MM.1S (cell line): ENCODE data around the gene RIC1.
"Not testable (repeated sequence)": the region's sequence is repeated elsewhere in the genome, so short reads cannot be mapped to it uniquely, and the experiment has no call there.

ENCODE experiments used
- DNase-seq: peaks from one replicate; pipeline ENCODE4 v3.0.0-alpha.2; 2015
- H2AFZ ChIP-seq: fragments of 300-600 bp; sonication (generic); 2 replicates; pipeline ENCODE4 v1.6.0; 2016; ENCODE audit warnings: antibody characterized with exemption, low read length
- H3F3A ChIP-seq: fragments of 300-600 bp; sonication (generic); 2 replicates; pipeline ENCODE4 v1.6.1; 2016; ENCODE audit warnings: mild to moderate bottlenecking, antibody characterized with exemption, low read length, moderate library complexity, mixed read lengths; ENCODE audit not compliant: insufficient read depth
- H3K27ac ChIP-seq: fragments of 300-600 bp; sonication (generic); 2 replicates; pipeline ENCODE4 v1.5.1; 2016; ENCODE audit warnings: mild to moderate bottlenecking, low read length
- H3K27me3 ChIP-seq: fragments of 300-600 bp; sonication (generic); replicated peaks from 2 replicates; pipeline ENCODE4 v1.6.0; 2016; ENCODE audit warnings: low read length; ENCODE audit not compliant: insufficient read depth
- H3K36me3 ChIP-seq: fragments of 300-600 bp; sonication (generic); replicated peaks from 2 replicates; pipeline ENCODE4 v1.6.1; 2016; ENCODE audit warnings: mild to moderate bottlenecking, low read length, mixed read lengths; ENCODE audit not compliant: insufficient read depth
- H3K4me1 ChIP-seq: fragments of 300-600 bp; sonication (generic); 2 replicates; pipeline ENCODE4 v1.6.1; 2016; ENCODE audit warnings: low read length, mixed read lengths
- H3K4me2 ChIP-seq: fragments of 300-600 bp; sonication (generic); 2 replicates; pipeline ENCODE4 v1.6.0; 2016; ENCODE audit warnings: low read depth, low read length
- H3K4me3 ChIP-seq: fragments of 300-600 bp; sonication (generic); 2 replicates; pipeline ENCODE4 v1.5.1; 2016; ENCODE audit warnings: low read length, mixed read lengths
- H3K79me2 ChIP-seq: fragments of 300-600 bp; sonication (generic); 2 replicates; pipeline ENCODE4 v1.6.1; 2016; ENCODE audit warnings: mixed run types, low read length, mixed read lengths
- H3K9ac ChIP-seq: fragments of 300-600 bp; sonication (generic); 2 replicates; pipeline ENCODE4 v1.6.1; 2016; ENCODE audit warnings: low read length, mixed read lengths
- H3K9me2 ChIP-seq: fragments of 300-600 bp; sonication (generic); replicated peaks from 2 replicates; pipeline ENCODE4 v1.6.1; 2016; ENCODE audit warnings: mild to moderate bottlenecking, low read length, mixed read lengths; ENCODE audit not compliant: insufficient read depth
- H3K9me3 ChIP-seq: fragments of 300-600 bp; sonication (generic); replicated peaks from 2 replicates; pipeline ENCODE4 v1.6.1; 2016; ENCODE audit warnings: mild to moderate bottlenecking, low read length, mixed read lengths; ENCODE audit not compliant: insufficient read depth
- H4K20me1 ChIP-seq: fragments of 300-600 bp; sonication (generic); 2 replicates; pipeline ENCODE4 v1.6.1; 2016; ENCODE audit warnings: mild to moderate bottlenecking, low read length, moderate library complexity, mixed read lengths; ENCODE audit not compliant: insufficient read depth
- EZH2 ChIP-seq: fragments of 300-600 bp; sonication (generic); optimal IDR thresholded peaks from 2 replicates; pipeline ENCODE3; 2017; ENCODE audit warnings: low read depth, mild to moderate bottlenecking, antibody characterized with exemption, low read length, mixed read lengths
- EZH2phosphoT487 ChIP-seq: fragments of 300-600 bp; sonication (generic); IDR thresholded peaks from 2 replicates; pipeline ENCODE4 v1.6.1; 2018; ENCODE audit warnings: antibody characterized with exemption, low read length
- TF ChIP-seq, protein P1 (sequence below): fragments of 300-600 bp; sonication (generic); IDR thresholded peaks from 2 replicates; pipeline ENCODE4 v1.5.1; 2016; ENCODE audit warnings: antibody characterized with exemption, low read length, mixed read lengths

RIC1 gene

GRCh38 chr9:5798581-5798980, 169.7 kb downstream of the RIC1 start:
- Histone ChIP-seq H3K27me3 (no peaks in the 10 kb centered on the region), H3K4me2 (no peak overlapping the region), H2AFZ (no peak overlapping the region), H3K9me3 (no peaks in the 10 kb centered on the region), H3F3A (no peaks in the 10 kb centered on the region; the same call in 1 of the 2 replicates), H3K4me1 (no peaks in the 10 kb centered on the region), H4K20me1 (no peaks in the 10 kb centered on the region), H3K36me3 (peaks cover 4% of the 10 kb centered on the region; the same call in 1 of the 2 replicates), H3K4me3 (no peak overlapping the region), H3K27ac (no peak overlapping the region), H3K79me2 (0 out of 2 replicates have a peak, but pooled peaks cover under 1% of the 10 kb centered on the region), H3K9ac (no peak overlapping the region), H3K9me2 (no peaks in the 10 kb centered on the region)
- TF ChIP-seq EZH2phosphoT487 (no peak), EZH2 (no peak)
- TF ChIP-seq, protein P1, sequence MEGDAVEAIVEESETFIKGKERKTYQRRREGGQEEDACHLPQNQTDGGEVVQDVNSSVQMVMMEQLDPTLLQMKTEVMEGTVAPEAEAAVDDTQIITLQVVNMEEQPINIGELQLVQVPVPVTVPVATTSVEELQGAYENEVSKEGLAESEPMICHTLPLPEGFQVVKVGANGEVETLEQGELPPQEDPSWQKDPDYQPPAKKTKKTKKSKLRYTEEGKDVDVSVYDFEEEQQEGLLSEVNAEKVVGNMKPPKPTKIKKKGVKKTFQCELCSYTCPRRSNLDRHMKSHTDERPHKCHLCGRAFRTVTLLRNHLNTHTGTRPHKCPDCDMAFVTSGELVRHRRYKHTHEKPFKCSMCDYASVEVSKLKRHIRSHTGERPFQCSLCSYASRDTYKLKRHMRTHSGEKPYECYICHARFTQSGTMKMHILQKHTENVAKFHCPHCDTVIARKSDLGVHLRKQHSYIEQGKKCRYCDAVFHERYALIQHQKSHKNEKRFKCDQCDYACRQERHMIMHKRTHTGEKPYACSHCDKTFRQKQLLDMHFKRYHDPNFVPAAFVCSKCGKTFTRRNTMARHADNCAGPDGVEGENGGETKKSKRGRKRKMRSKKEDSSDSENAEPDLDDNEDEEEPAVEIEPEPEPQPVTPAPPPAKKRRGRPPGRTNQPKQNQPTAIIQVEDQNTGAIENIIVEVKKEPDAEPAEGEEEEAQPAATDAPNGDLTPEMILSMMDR, result no peak
- no peak for DNase-seq

DNA sequence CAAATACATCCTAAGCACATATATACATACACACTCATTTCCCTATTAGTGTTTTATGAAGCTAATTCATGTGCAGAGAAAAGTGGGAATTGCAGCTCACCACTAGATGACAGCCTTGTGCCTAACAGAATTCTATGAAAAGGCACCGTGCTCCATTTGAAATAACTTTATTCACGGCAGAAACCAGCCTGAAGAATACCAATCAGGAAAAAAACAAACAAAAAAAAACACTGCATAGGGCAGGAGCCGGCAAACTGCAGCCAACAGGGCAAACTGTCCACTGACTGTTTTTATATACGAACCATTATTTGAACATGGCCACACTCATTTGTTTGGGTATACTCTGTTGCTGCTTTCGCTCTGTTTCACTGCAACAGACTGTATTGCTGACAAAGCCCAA, 170.4 kb downstream of the RIC1 start:
- peaks cover 4% of the 10 kb centered on the region; the same call in 1 of the 2 replicates for H3K36me3 ChIP-seq
- H3K27me3 ChIP-seq, result no peaks in the 10 kb centered on the region
- H3K79me2 ChIP-seq, result no peaks in the 10 kb centered on the region
- no peak overlapping the region for H2AFZ ChIP-seq
- H3K4me1 ChIP-seq, result no peaks in the 10 kb centered on the region
- H3F3A ChIP-seq, result no peaks in the 10 kb centered on the region; the same call in 1 of the 2 replicates
- no peaks in the 10 kb centered on the region for H4K20me1 ChIP-seq
- H3K9me2 ChIP-seq, result no peaks in the 10 kb centered on the region
- H3K4me2 ChIP-seq, result no peak overlapping the region
- no peak overlapping the region for H3K27ac ChIP-seq
- no peak overlapping the region for H3K4me3 ChIP-seq
- TF ChIP-seq EZH2 (no peak), EZH2phosphoT487 (no peak)
- TF ChIP-seq, protein P1, result peak; percentile 20; the same call in 1 of the 2 replicates
- no peak for DNase-seq
- H3K9me3 ChIP-seq, result no peaks in the 10 kb centered on the region
- no peak overlapping the region for H3K9ac ChIP-seq

DNA sequence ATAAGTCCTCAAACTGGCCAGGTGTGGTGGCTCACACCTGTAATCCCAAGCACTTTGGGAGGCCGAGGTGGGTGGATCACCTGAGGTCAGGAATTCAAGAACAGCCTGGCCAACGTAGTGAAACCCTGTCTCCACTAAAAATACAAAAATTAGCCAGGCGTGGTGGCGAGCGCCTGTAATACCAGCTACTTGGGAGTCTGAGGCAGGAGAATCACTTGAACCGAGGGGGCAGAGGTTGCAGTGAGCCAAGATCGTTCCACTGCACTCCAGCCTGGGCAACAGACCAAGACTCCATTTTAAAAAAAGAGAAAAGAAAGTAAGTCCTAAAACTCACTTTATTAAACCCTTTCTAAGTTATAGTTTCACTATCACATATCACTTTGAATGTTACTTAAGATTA, 171.5 kb downstream of the RIC1 start:
- not testable (repeated sequence) for H3K79me2 ChIP-seq, H3K27me3 ChIP-seq, H3K36me3 ChIP-seq

GRCh38 chr9:5800969-5801738, 172.2 kb downstream of the RIC1 start:
- H3K9me2 ChIP-seq, result no peaks in the 10 kb centered on the region
- no peak overlapping the region for H3K4me2 ChIP-seq
- H3K4me1 ChIP-seq, result no peaks in the 10 kb centered on the region
- DNase-seq, result peak; percentile 23
- no peaks in the 10 kb centered on the region; the same call in 1 of the 2 replicates for H3F3A ChIP-seq
- no peaks in the 10 kb centered on the region for H3K79me2 ChIP-seq
- no peak for TF ChIP-seq EZH2
- TF ChIP-seq, protein P1, result no peak
- no peak for TF ChIP-seq EZH2phosphoT487
- no peaks in the 10 kb centered on the region for H3K27me3 ChIP-seq
- H3K9ac ChIP-seq, result no peak overlapping the region
- no peaks in the 10 kb centered on the region for H4K20me1 ChIP-seq
- peaks cover 4% of the 10 kb centered on the region; the same call in 1 of the 2 replicates for H3K36me3 ChIP-seq
- no peak overlapping the region for H2AFZ ChIP-seq
- H3K4me3 ChIP-seq, result no peak overlapping the region
- peak overlapping the region; percentile 14; the same call in 1 of the 2 replicates for H3K27ac ChIP-seq
- no peaks in the 10 kb centered on the region for H3K9me3 ChIP-seq

More for the DNA sequence above, 171.5 kb downstream of the RIC1 start:
- H3K4me2 ChIP-seq, H4K20me1 ChIP-seq, DNase-seq, H3K9me3 ChIP-seq, H3K4me1 ChIP-seq, H3K4me3 ChIP-seq, H3K9me2 ChIP-seq, H3K9ac ChIP-seq, H2AFZ ChIP-seq, H3F3A ChIP-seq, H3K27ac ChIP-seq: not testable (repeated sequence)
